ENCODE measurements around the gene PIBF1. TPM values are rescaled to one million over a fixed set of nuclear protein-coding genes. Genes with fewer than 3 reads are reported as not detected.

Gene PIBF1
- total RNA-seq, 1 donor from 2014 or later = 32.7 TPM

DNA sequence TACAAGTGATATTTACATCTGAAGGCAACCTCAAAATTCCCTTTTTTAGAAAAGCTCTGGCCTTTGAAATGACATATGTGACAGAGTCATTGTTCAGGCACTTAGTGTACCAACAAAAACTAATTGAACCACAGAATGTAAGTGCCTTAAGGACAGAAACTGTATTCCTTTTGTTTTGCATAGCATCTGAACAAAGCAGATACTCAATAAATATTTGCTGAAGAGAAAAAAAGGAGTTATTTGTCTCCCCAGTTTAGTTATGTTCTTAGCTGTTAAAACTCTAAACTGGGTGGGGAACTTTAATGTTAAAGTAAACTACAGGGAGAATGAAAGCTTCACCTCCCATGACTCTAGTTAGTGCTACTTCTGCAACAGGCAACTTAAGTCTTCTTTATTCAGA lies 220.0 kb downstream of the PIBF1 start:
- Mint-ChIP-seq H3K4me3 (no peak overlapping the region), H3K4me1 (peaks cover 3% of the 10 kb centered on the region)
- POLR2A ChIA-PET = interaction anchor here (0.6 kb wide), 1 partner anchor 285 kb away, joined by 3 read pairs; no protein-coding TSS in a partner anchor

DNA sequence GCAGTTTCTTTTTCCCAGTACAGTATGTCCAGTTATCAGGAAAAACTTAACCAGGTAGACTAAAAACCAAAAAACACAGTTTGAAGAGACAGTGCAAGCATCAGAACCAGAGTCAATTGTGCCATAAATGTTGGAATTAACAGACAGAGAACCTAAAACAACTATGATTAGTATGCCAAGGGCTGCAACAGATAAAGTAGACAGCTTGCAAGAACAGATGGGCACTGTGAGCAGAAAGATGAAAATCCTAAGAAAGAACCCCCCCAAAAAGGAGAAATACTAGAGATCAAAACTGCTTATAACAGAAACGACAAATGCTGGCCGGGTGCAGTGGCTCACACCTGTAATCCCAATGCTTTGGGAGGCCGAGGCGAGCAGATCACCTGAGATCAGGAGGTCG lies 229.8 kb downstream of the PIBF1 start:
- CTCF ChIA-PET = no interaction called here
- Mint-ChIP-seq H3K36me3 (ENCODE audit: low read depth) (peaks cover 37% of the 10 kb centered on the region), H3K4me3 (no peak overlapping the region), H3K27ac (no peak overlapping the region), H3K27me3 (no peaks in the 10 kb centered on the region), H3K4me1 (no peaks in the 10 kb centered on the region), H3K9me3 (no peaks in the 10 kb centered on the region)
- DNase-seq (no peak), ATAC-seq (ENCODE audit: low read depth) (no peak)
- POLR2A ChIA-PET = no interaction called here
- intact Hi-C loops (cut with micrococcal nuclease) = no loop called here
- TF ChIP-seq, protein P1, sequence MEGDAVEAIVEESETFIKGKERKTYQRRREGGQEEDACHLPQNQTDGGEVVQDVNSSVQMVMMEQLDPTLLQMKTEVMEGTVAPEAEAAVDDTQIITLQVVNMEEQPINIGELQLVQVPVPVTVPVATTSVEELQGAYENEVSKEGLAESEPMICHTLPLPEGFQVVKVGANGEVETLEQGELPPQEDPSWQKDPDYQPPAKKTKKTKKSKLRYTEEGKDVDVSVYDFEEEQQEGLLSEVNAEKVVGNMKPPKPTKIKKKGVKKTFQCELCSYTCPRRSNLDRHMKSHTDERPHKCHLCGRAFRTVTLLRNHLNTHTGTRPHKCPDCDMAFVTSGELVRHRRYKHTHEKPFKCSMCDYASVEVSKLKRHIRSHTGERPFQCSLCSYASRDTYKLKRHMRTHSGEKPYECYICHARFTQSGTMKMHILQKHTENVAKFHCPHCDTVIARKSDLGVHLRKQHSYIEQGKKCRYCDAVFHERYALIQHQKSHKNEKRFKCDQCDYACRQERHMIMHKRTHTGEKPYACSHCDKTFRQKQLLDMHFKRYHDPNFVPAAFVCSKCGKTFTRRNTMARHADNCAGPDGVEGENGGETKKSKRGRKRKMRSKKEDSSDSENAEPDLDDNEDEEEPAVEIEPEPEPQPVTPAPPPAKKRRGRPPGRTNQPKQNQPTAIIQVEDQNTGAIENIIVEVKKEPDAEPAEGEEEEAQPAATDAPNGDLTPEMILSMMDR (IDR thresholded peaks at IDR 0.05) = no peak

More for the DNA sequence above, 220.0 kb downstream of the PIBF1 start:
- H3K27me3 Mint-ChIP-seq = no peaks in the 10 kb centered on the region
- H3K27ac Mint-ChIP-seq = no peak overlapping the region
- DNase-seq (no peak), ATAC-seq (ENCODE audit: low read depth) (no peak)
- CTCF ChIA-PET = no interaction called here
- H3K36me3 Mint-ChIP-seq (ENCODE audit: low read depth) = peaks cover 30% of the 10 kb centered on the region
- TF ChIP-seq, protein P1 (IDR thresholded peaks at IDR 0.05) = no peak
- intact Hi-C loops (cut with micrococcal nuclease) = no loop called here
- H3K9me3 Mint-ChIP-seq = no peaks in the 10 kb centered on the region

DNA sequence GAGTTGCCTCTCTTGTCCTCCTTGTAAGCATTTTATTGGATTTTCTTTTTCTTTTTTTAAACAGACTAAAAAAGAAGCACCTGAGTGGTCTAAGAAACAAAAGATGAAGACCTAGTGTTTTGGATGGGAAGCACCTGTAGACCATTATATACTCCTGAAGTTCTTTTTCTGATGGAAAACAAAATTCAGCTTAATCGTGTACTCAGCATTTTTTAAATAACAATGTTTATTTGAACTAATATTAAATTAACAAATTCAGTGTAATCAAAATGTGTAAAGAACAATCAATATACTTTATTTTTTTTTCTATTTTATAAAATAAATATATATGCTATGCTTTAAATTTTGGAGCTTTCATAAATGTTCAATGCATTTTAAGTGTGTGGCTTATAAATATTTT lies 233.9 kb downstream of the PIBF1 start:
- Mint-ChIP-seq H3K36me3 (ENCODE audit: low read depth) (peaks cover 37% of the 10 kb centered on the region), H3K27me3 (no peaks in the 10 kb centered on the region), H3K9me3 (no peaks in the 10 kb centered on the region), H3K4me3 (no peak overlapping the region), H3K4me1 (no peaks in the 10 kb centered on the region), H3K27ac (no peak overlapping the region)
- TF ChIP-seq, protein P1 (IDR thresholded peaks at IDR 0.05) = no peak
- ATAC-seq (ENCODE audit: low read depth) (no peak), DNase-seq (no peak)
- intact Hi-C loops (cut with micrococcal nuclease) = no loop called here
- CTCF ChIA-PET = no interaction called here
- POLR2A ChIA-PET = no interaction called here

DNA sequence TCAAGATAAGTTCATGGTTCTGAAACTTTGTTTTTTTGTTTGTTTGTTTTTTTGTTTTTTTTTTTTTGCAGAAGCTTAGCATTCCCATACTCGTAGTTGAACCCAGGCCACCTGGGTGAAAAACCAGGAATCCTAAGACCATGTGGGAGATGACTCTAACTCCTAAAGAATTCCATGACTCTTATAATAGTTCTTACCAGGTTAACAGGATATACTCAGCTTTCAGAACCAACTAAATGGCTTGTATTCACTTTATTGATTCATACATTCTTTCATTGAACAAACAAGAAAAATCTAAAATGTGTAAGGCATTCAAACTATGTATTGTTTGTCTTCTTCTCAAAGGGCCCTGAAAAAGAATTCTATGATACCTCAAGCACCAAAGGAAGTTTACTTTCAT lies 236.4 kb downstream of the PIBF1 start:
- TF ChIP-seq, protein P1 (IDR thresholded peaks at IDR 0.05) = no peak
- DNase-seq (no peak), ATAC-seq (ENCODE audit: low read depth) (no peak)
- Mint-ChIP-seq H3K4me3 (no peak overlapping the region), H3K4me1 (no peaks in the 10 kb centered on the region), H3K27me3 (no peaks in the 10 kb centered on the region), H3K9me3 (no peaks in the 10 kb centered on the region), H3K36me3 (ENCODE audit: low read depth) (peaks cover 29% of the 10 kb centered on the region), H3K27ac (no peak overlapping the region)
- intact Hi-C loops (cut with micrococcal nuclease) = no loop called here
- ChIA-PET CTCF (no interaction called here), POLR2A (no interaction called here)

DNA sequence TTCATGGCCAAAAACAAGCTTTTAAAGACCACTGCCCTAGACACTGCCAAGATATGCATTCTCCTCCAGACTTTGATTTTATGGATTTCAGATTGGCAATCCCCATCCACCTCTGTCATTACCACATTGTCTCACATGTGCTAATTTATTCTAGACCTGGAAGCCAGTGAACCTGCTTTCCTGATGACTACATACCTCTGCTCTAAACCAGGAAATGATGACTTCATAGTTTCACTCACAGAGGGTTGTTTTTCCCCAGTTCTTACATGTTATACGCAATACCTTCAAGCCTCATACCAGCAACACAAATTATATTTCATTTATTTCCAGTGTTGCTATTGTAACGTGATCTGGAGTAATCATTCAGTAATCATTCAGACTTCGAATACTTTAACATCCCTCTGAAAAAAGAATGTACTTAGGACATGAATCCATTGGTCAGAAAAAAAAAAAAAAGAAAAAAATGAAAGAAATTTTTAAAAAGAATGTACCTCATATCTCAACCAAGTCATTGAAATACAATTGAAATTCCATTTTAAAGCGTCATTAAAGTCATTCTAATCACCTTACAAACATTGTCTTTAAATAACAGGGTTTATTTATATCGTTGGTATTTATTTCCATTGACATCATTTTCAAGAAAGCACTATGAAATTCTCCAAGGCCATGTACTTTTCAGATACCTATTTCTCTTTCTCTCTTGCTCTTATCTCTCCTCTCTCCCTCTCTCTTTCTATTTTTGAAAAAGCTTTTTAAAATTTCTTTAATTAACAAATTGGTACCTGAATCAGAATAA lies 243.5 kb downstream of the PIBF1 start:
- no peaks in the 10 kb centered on the region for H3K4me1 Mint-ChIP-seq
- DNase-seq (no peak), ATAC-seq (ENCODE audit: low read depth) (no peak)
- no peak overlapping the region for H3K27ac Mint-ChIP-seq
- intact Hi-C loops (cut with micrococcal nuclease) = no loop called here
- H3K27me3 Mint-ChIP-seq = no peaks in the 10 kb centered on the region
- no peaks in the 10 kb centered on the region for H3K9me3 Mint-ChIP-seq
- TF ChIP-seq, protein P1 (IDR thresholded peaks at IDR 0.05) = no peak
- H3K36me3 Mint-ChIP-seq (ENCODE audit: low read depth) = peaks cover 3% of the 10 kb centered on the region
- no peak overlapping the region for H3K4me3 Mint-ChIP-seq
- ChIA-PET POLR2A (no interaction called here), CTCF (no interaction called here)

All from activated B cell treated with CpG ODN at 0.5 μM for 24 hours (primary cell).